ENCODE results near the gene SERTAD1.
"Not testable (repeated sequence)": the region's sequence is repeated elsewhere in the genome, so short reads cannot be mapped to it uniquely, and the experiment has no call there.

The SERTAD1 gene

GRCh38 chr19:40458597-40458974 lies 32.8 kb upstream of the SERTAD1 start:
- Mint-ChIP-seq H3K4me1 (peaks cover 3% of the 10 kb centered on the region), H3K36me3 (no peaks in the 10 kb centered on the region), H3K27me3 (no peaks in the 10 kb centered on the region), H3K27ac (no peak overlapping the region), H3K4me3 (no peak overlapping the region), H3K9me3 (no peaks in the 10 kb centered on the region)

- no peaks in the 10 kb centered on the region for H3K36me3 Mint-ChIP-seq
- no peaks in the 10 kb centered on the region for H3K27me3 Mint-ChIP-seq
- H3K4me3 Mint-ChIP-seq = no peak overlapping the region
- peaks cover 3% of the 10 kb centered on the region for H3K4me1 Mint-ChIP-seq
- no peaks in the 10 kb centered on the region for H3K9me3 Mint-ChIP-seq
- no peak overlapping the region for H3K27ac Mint-ChIP-seq
Observed at GRCh38 chr19:40457953-40458596, 32.3 kb upstream of the SERTAD1 start.

- Mint-ChIP-seq H3K27ac (no peak overlapping the region), H3K27me3 (no peaks in the 10 kb centered on the region), H3K36me3 (no peaks in the 10 kb centered on the region), H3K4me1 (peaks cover 3% of the 10 kb centered on the region), H3K9me3 (no peaks in the 10 kb centered on the region), H3K4me3 (no peak overlapping the region)
Observed at GRCh38 chr19:40457048-40457447, 31.3 kb upstream of the SERTAD1 start.

GRCh38 chr19:40453943-40454342 lies 28.2 kb upstream of the SERTAD1 start:
- H3K4me1 Mint-ChIP-seq, H3K36me3 Mint-ChIP-seq, H3K27me3 Mint-ChIP-seq, H3K9me3 Mint-ChIP-seq, H3K27ac Mint-ChIP-seq, H3K4me3 Mint-ChIP-seq: not testable (repeated sequence)

GRCh38 chr19:40453151-40453735 lies 27.5 kb upstream of the SERTAD1 start:
- Mint-ChIP-seq H3K36me3 (no peaks in the 10 kb centered on the region), H3K27ac (no peak overlapping the region), H3K4me1 (no peaks in the 10 kb centered on the region), H3K4me3 (no peak overlapping the region), H3K27me3 (no peaks in the 10 kb centered on the region), H3K9me3 (no peaks in the 10 kb centered on the region)

- Mint-ChIP-seq H3K36me3 (no peaks in the 10 kb centered on the region), H3K4me1 (no peaks in the 10 kb centered on the region), H3K4me3 (no peak overlapping the region), H3K27me3 (no peaks in the 10 kb centered on the region), H3K27ac (no peak overlapping the region), H3K9me3 (no peaks in the 10 kb centered on the region)
Observed at GRCh38 chr19:40452016-40452415, 26.2 kb upstream of the SERTAD1 start.

- Mint-ChIP-seq H3K4me3 (no peak overlapping the region), H3K36me3 (no peaks in the 10 kb centered on the region), H3K4me1 (no peaks in the 10 kb centered on the region), H3K27ac (no peak overlapping the region), H3K9me3 (no peaks in the 10 kb centered on the region), H3K27me3 (no peaks in the 10 kb centered on the region)
Observed at GRCh38 chr19:40450664-40451063, 24.9 kb upstream of the SERTAD1 start.

GRCh38 chr19:40449506-40449905 lies 23.7 kb upstream of the SERTAD1 start:
- no peaks in the 10 kb centered on the region for H3K9me3 Mint-ChIP-seq
- no peak overlapping the region for H3K27ac Mint-ChIP-seq
- H3K4me3 Mint-ChIP-seq = no peak overlapping the region
- no peaks in the 10 kb centered on the region for H3K36me3 Mint-ChIP-seq
- no peaks in the 10 kb centered on the region for H3K27me3 Mint-ChIP-seq
- peaks cover 5% of the 10 kb centered on the region for H3K4me1 Mint-ChIP-seq

- Mint-ChIP-seq H3K4me3 (peak overlapping the region; percentile 58), H3K27ac (no peak overlapping the region)
Observed at GRCh38 chr19:40446263-40446784, 20.5 kb upstream of the SERTAD1 start.

GRCh38 chr19:40445780-40446262 lies 20.0 kb upstream of the SERTAD1 start:
- Mint-ChIP-seq H3K4me1 (peaks cover 20% of the 10 kb centered on the region), H3K36me3 (no peaks in the 10 kb centered on the region), H3K9me3 (no peaks in the 10 kb centered on the region), H3K4me3 (peak overlapping the region; percentile 61), H3K27me3 (no peaks in the 10 kb centered on the region), H3K27ac (peak overlapping the region; percentile 30)

More at GRCh38 chr19:40446263-40446784, 20.5 kb upstream of the SERTAD1 start:
- H3K4me1 Mint-ChIP-seq = peaks cover 20% of the 10 kb centered on the region
- H3K36me3 Mint-ChIP-seq = no peaks in the 10 kb centered on the region
- no peaks in the 10 kb centered on the region for H3K27me3 Mint-ChIP-seq
- H3K9me3 Mint-ChIP-seq = no peaks in the 10 kb centered on the region

GRCh38 chr19:40444825-40445312 lies 19.1 kb upstream of the SERTAD1 start:
- H3K27me3 Mint-ChIP-seq = no peaks in the 10 kb centered on the region
- peaks cover 20% of the 10 kb centered on the region for H3K4me1 Mint-ChIP-seq
- H3K27ac Mint-ChIP-seq = peak overlapping the region; percentile 85
- H3K9me3 Mint-ChIP-seq = no peaks in the 10 kb centered on the region
- no peaks in the 10 kb centered on the region for H3K36me3 Mint-ChIP-seq
- peak overlapping the region; percentile 98 for H3K4me3 Mint-ChIP-seq

- Mint-ChIP-seq H3K9me3 (no peaks in the 10 kb centered on the region), H3K27me3 (no peaks in the 10 kb centered on the region), H3K27ac (peak within 1 kb of the TSS; percentile 89), H3K4me1 (peaks cover 20% of the 10 kb centered on the region), H3K4me3 (peak within 1 kb of the TSS; percentile 98), H3K36me3 (no peaks in the 10 kb centered on the region)
Observed at GRCh38 chr19:40444000-40444824, 18.4 kb upstream of the SERTAD1 start, which contains the start of gene SERTAD3. Gene SERTAD3, minus strand, starts transcription at chr19:40444335. Its CDS starts 2,255 bp downstream, at chr19:40442080.

GRCh38 chr19:40443131-40443999 lies 17.6 kb upstream of the SERTAD1 start:
- H3K4me3 Mint-ChIP-seq = peak overlapping the region; percentile 98
- H3K27me3 Mint-ChIP-seq = no peaks in the 10 kb centered on the region
- peak overlapping the region; percentile 89 for H3K27ac Mint-ChIP-seq
- no peaks in the 10 kb centered on the region for H3K9me3 Mint-ChIP-seq
- H3K4me1 Mint-ChIP-seq = peaks cover 20% of the 10 kb centered on the region
- no peaks in the 10 kb centered on the region for H3K36me3 Mint-ChIP-seq

GRCh38 chr19:40442328-40443130 lies 16.7 kb upstream of the SERTAD1 start:
- H3K4me1 Mint-ChIP-seq = peaks cover 20% of the 10 kb centered on the region
- H3K27ac Mint-ChIP-seq = peak overlapping the region; percentile 89
- H3K4me3 Mint-ChIP-seq = peak overlapping the region; percentile 98
- H3K27me3 Mint-ChIP-seq = no peaks in the 10 kb centered on the region
- H3K36me3 Mint-ChIP-seq = no peaks in the 10 kb centered on the region
- H3K9me3 Mint-ChIP-seq = no peaks in the 10 kb centered on the region
